Measurements from ENCODE around the gene HOMER2. TPM values are rescaled to one million over a fixed set of nuclear protein-coding genes. Genes with fewer than 3 reads are reported as not detected.

The HOMER2 gene
- total and polyA plus RNA-seq, 9 of the 15 experiments (the other 6 are each of a cell fraction or from before 2014, with no cell fraction given): 0.13 to 0.47 (median 0.29) TPM; not detected in 1

DNA sequence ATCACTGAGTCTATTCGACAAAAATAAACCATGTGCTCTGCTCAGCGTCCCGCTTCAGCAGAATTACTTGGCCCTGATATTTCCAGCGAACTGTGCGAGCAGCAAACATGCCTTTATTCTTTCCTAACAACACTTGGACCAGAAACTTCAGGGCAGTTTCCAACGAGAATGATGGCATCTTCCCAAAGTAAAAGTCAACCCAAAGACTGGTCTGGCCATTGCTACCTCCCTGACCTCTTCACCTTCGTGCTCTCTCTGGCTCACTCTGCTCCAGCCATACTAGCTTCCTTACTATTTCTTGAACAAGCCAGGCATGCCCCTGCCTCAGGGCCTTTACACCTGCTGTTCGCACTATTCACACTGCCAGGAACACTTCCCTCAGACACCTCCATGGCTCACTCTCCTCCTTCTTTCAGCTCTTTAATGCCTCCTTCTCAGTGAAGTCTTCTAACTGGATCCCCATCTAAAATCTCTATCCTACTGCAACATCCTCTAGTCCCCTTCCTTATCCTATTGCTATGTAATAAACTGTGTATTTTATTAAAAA lies 6.3 kb downstream of the HOMER2 start (continued):
- TF ChIP-seq ZNF518B (CRISPR knock-in tag; IDR thresholded peaks at IDR 0.05): no peak
- no peak for TF ChIP-seq MBD1 (CRISPR knock-in tag; IDR thresholded peaks at IDR 0.05)
- no peak for TF ChIP-seq PRDM10 (IDR thresholded peaks at IDR 0.05; ENCODE audit: partially characterized antibody)
- TF ChIP-seq ZNF311 (CRISPR knock-in tag; IDR thresholded peaks at IDR 0.05): no peak
- TF ChIP-seq NR1H2 (CRISPR knock-in tag; IDR thresholded peaks at IDR 0.05): no peak
- TF ChIP-seq TEAD1 (CRISPR knock-in tag; IDR thresholded peaks at IDR 0.05): no peak
- no peak for TF ChIP-seq ZNF76 (CRISPR knock-in tag; IDR thresholded peaks at IDR 0.05; ENCODE audit: borderline replicate concordance)
- TF ChIP-seq C11orf30 (IDR thresholded peaks at IDR 0.05; ENCODE audit: low read depth): no peak

Measured in K562 (cell line).